A549 (cell line): Measurements from ENCODE around the gene EXOC1. TPM values are rescaled to one million over a fixed set of nuclear protein-coding genes. Genes with fewer than 3 reads are reported as not detected.

Experiments used
- ATAC-seq, 2 experiments: fragments of 200-7000 bp in 1 of 2; fragments of >200 bp in 1 of 2; cut with Nextera tagmentation in 1 of 2; cut with Tn5 transposase in 1 of 2; 3 replicates each; pipeline versions ENCODE4 v1.8.0 to v1.9.1; 2018 to 2020; ENCODE audit warnings: mild to moderate bottlenecking in 1 of 2, moderate library complexity in 1 of 2
- CTCF ChIA-PET: fragments of 300-600 bp; sonication (Branson Sonifier 250); formaldehyde crosslinking; extraction: SDS; loops from one replicate; lab custom pipeline; 2021; ENCODE audit warnings: antibody characterized with exemption, inconsistent platforms; lab: Yijun Ruan, JAX
- POLR2A ChIA-PET: fragments of 350-600 bp; formaldehyde crosslinking; extraction: SDS; loops from one replicate; lab custom pipeline; 2021; ENCODE audit warnings: antibody characterized with exemption, inconsistent platforms; lab: Yijun Ruan, JAX
- DNase-seq, 2 experiments: peaks; one replicate each; pipeline versions ENCODE4 v3.0.0 to v3.0.0-alpha.2; 2011 to 2016; ENCODE audit warnings: low read depth in 1 of 2, low spot score in 1 of 2
- FAIRE-seq: peaks from 2 replicates; lab custom pipeline; 2011; peaks lifted over from hg19 to GRCh38; lab: Jason Lieb, UNC
- H3K27ac ChIP-seq, 2 experiments: fragments of >200 bp; sonication (Bioruptor Twin); formaldehyde crosslinking; 3 replicates each; pipeline ENCODE4 v1.5.1; 2016 to 2017
- H3K4me1 ChIP-seq: fragments of >200 bp; sonication (Bioruptor Twin); formaldehyde crosslinking; 3 replicates; pipeline ENCODE4 v1.6.1; 2016
- H3K4me2 ChIP-seq: fragments of >200 bp; sonication (Bioruptor Twin); formaldehyde crosslinking; 3 replicates; pipeline ENCODE4 v1.6.1; 2016
- H3K4me3 ChIP-seq: fragments of >200 bp; sonication (Bioruptor Twin); formaldehyde crosslinking; 3 replicates; pipeline ENCODE4 v1.5.1; 2016
- H3K9me3 ChIP-seq: fragments of >200 bp; sonication (Bioruptor Twin); formaldehyde crosslinking; 3 replicates; pipeline ENCODE4 v1.6.1; 2016
- ATOH8 ChIP-seq: fragments of 250-450 bp; sonication (Bioruptor Pico); IDR thresholded peaks from 2 replicates; pipeline ENCODE4 v1.5.0; 2020; ENCODE audit warnings: low read depth, mild to moderate bottlenecking, moderate library complexity
- CHD4 ChIP-seq: fragments of 200-600 bp; sonication (generic); IDR thresholded peaks from 2 replicates; pipeline ENCODE4 v1.6.1; 2016; ENCODE audit warnings: antibody characterized with exemption, mild to moderate bottlenecking, borderline replicate concordance
- E2F6 ChIP-seq: IDR thresholded peaks from 2 replicates; pipeline ENCODE4 v1.6.1; 2012; ENCODE audit warnings: low read depth, borderline replicate concordance
- ELK1 ChIP-seq: fragments of 150-350 bp; IDR thresholded peaks from 2 replicates; pipeline ENCODE4 v1.6.1; 2014; ENCODE audit warnings: low read depth, mild to moderate bottlenecking, low read length
- FOSL2 ChIP-seq, 2 experiments: fragments of 450-650 bp in 1 of 2; fragments of >200 bp in 1 of 2; sonication (Bioruptor Twin) in 1 of 2; formaldehyde crosslinking; IDR thresholded peaks; 2 replicates each; pipeline versions ENCODE4 v1.5.0 to v1.6.1; 2016 to 2020; ENCODE audit warnings: mild to moderate bottlenecking in 1 of 2, moderate library complexity in 1 of 2
- FOXS1 ChIP-seq: fragments of 250-450 bp; sonication (Bioruptor Pico); IDR thresholded peaks from 2 replicates; pipeline ENCODE4 v1.5.0; 2020; ENCODE audit warnings: mild to moderate bottlenecking, moderate library complexity
- HDAC2 ChIP-seq: fragments of 200-600 bp; sonication (generic); IDR thresholded peaks from 2 replicates; pipeline ENCODE4 v1.6.1; 2016
- HES2 ChIP-seq: fragments of >200 bp; sonication (Bioruptor Twin); formaldehyde crosslinking; IDR thresholded peaks from 2 replicates; pipeline ENCODE4 v1.6.1; 2016
- HMGXB4 ChIP-seq: fragments of 250-450 bp; sonication (Bioruptor Pico); IDR thresholded peaks from 2 replicates; pipeline ENCODE4 v1.5.0; 2021; ENCODE audit warnings: mild to moderate bottlenecking, moderate library complexity, borderline replicate concordance
- HOXA7 ChIP-seq: fragments of 250-450 bp; sonication (Bioruptor Pico); IDR thresholded peaks from 2 replicates; pipeline ENCODE4 v1.5.0; 2020; ENCODE audit warnings: mild to moderate bottlenecking, moderate library complexity
- HOXB13 ChIP-seq: fragments of 250-450 bp; sonication (Bioruptor Pico); IDR thresholded peaks from 2 replicates; pipeline ENCODE4 v1.5.0; 2020; ENCODE audit warnings: low read depth, mild to moderate bottlenecking, moderate library complexity
- JUNB ChIP-seq: fragments of >200 bp; sonication (Bioruptor Twin); formaldehyde crosslinking; IDR thresholded peaks from 2 replicates; pipeline ENCODE4 v1.6.1; 2016
- MAFK ChIP-seq: fragments of 450-650 bp; IDR thresholded peaks from 2 replicates; pipeline ENCODE4 v1.6.1; 2014; ENCODE audit not compliant: partially characterized antibody
- MAX ChIP-seq: IDR thresholded peaks from 2 replicates; pipeline ENCODE4 v1.6.1; 2012
- MAZ ChIP-seq: fragments of 150-350 bp; IDR thresholded peaks from 2 replicates; pipeline ENCODE4 v1.6.1; 2014; ENCODE audit warnings: antibody characterized with exemption, low read depth, low read length, borderline replicate concordance
- MYC ChIP-seq: IDR thresholded peaks from 2 replicates; pipeline ENCODE4 v1.6.1; 2012; ENCODE audit warnings: mild to moderate bottlenecking, inconsistent platforms, low read length, improper control_type of control experiment, borderline replicate concordance
- NFE2L2 ChIP-seq: fragments of 150-350 bp; conservative IDR thresholded peaks from 2 replicates; pipeline ENCODE4 v1.6.1; 2014; ENCODE audit warnings: low read length
- NPAS2 ChIP-seq: fragments of 250-450 bp; sonication (Bioruptor Pico); IDR thresholded peaks from 2 replicates; pipeline ENCODE4 v1.8.0; 2022; ENCODE audit warnings: mild to moderate bottlenecking, moderate library complexity, borderline replicate concordance
- PBX3 ChIP-seq: IDR thresholded peaks from 2 replicates; pipeline ENCODE4 v1.6.1; 2012
- RCOR1 ChIP-seq: fragments of 150-350 bp; IDR thresholded peaks from 2 replicates; pipeline ENCODE4 v1.6.1; 2014; ENCODE audit warnings: antibody characterized with exemption, low read length, low read depth
- REST ChIP-seq: fragments of 200-600 bp; sonication (generic); IDR thresholded peaks from 2 replicates; pipeline ENCODE4 v1.6.1; 2016; ENCODE audit warnings: antibody characterized with exemption, mild to moderate bottlenecking, moderate library complexity
- RFX5 ChIP-seq: fragments of 450-650 bp; IDR thresholded peaks from 2 replicates; pipeline ENCODE4 v1.7.1; 2014; ENCODE audit warnings: antibody characterized with exemption, mild to moderate bottlenecking, moderate library complexity
- RNF2 ChIP-seq: fragments of 200-600 bp; sonication (generic); IDR thresholded peaks from 2 replicates; pipeline ENCODE4 v1.6.1; 2016; ENCODE audit warnings: low read depth, mild to moderate bottlenecking, antibody characterized with exemption, moderate library complexity, borderline replicate concordance
- SREBF2 ChIP-seq: fragments of 450-650 bp; IDR thresholded peaks from 2 replicates; pipeline ENCODE4 v1.6.1; 2014; ENCODE audit warnings: mild to moderate bottlenecking, moderate library complexity
- TFCP2L1 ChIP-seq: fragments of 250-450 bp; sonication (Bioruptor Pico); IDR thresholded peaks from 2 replicates; pipeline ENCODE4 v1.5.0; 2021; ENCODE audit warnings: mild to moderate bottlenecking
- TP53 ChIP-seq: fragments of 250-450 bp; sonication (Bioruptor Pico); IDR thresholded peaks from 2 replicates; pipeline ENCODE4 v1.5.0; 2021; ENCODE audit warnings: mild to moderate bottlenecking, moderate library complexity
- ZFP36 ChIP-seq: fragments of 450-650 bp; IDR thresholded peaks from 2 replicates; pipeline ENCODE4 v1.6.1; 2014; ENCODE audit warnings: borderline replicate concordance; ENCODE audit not compliant: partially characterized antibody
- ZNF302 ChIP-seq: fragments of 250-450 bp; sonication (Bioruptor Pico); IDR thresholded peaks from 2 replicates; pipeline ENCODE4 v1.9.0; 2021; ENCODE audit warnings: inconsistent platforms, mild to moderate bottlenecking, moderate library complexity
- WGBS: methylation state at CpG from one replicate; pipeline ENCODE4 v1.1.6; 2017; ENCODE audit errors: missing lambda C conversion rate; 5-methylcytosine and 5-hydroxymethylcytosine counted together
- polyA plus RNA-seq, 4 experiments: library from polyadenylated mRNA; depleted of rRNA in 3 of 4; stranded (reverse); fragments of >200 nt; fragmentation: RNase III in 1 of 4; extraction: RNeasy Plus Mini Kit Qiagen cat#74134 plus additional on column Dnase treatment in 1 of 4; gene quantifications; 2 replicates in 3 of 4; 3 replicates in 1 of 4; pipeline ENCODE4 v1.2.3, GENCODE V29; 2011 to 2017

EXOC1 gene
- polyA plus RNA-seq, 2 of the 4 experiments (the other 2 are of a cell fraction): 12.8 to 22.4 TPM

GRCh38 chr4:55948726-55949481, 95.5 kb downstream of the EXOC1 start, which contains the start of gene CEP135 (continued):
- TF ChIP-seq HMGXB4 (CRISPR knock-in tag): no peak; the same call in 1 of the 2 replicates
- TF ChIP-seq HES2: no peak
- TF ChIP-seq MAFK: no peak
- no peak for TF ChIP-seq HDAC2
- TF ChIP-seq MYC: peak; percentile 66; the same call in 1 of the 2 replicates
- no peak for TF ChIP-seq ATOH8 (CRISPR knock-in tag)
- no peak for TF ChIP-seq RFX5
- TF ChIP-seq SREBF2: no peak
- no peak for TF ChIP-seq ZFP36
- TF ChIP-seq MAX: peak; percentile 65
- TF ChIP-seq TFCP2L1: no peak
- TF ChIP-seq NPAS2 (CRISPR knock-in tag): no peak
- TF ChIP-seq E2F6: no peak
- no peak for TF ChIP-seq PBX3
- no peak for TF ChIP-seq HOXB13 (CRISPR knock-in tag)
- TF ChIP-seq ELK1: no peak
- no peak for TF ChIP-seq FOSL2 (IDR thresholded peaks at IDR 0.05)
- no peak for TF ChIP-seq FOSL2 (CRISPR knock-in tag; IDR thresholded peaks at IDR 0.05)
- TF ChIP-seq RCOR1: no peak
- TF ChIP-seq RNF2: no peak

GRCh38 chr4:55949482-55949802, 96.0 kb downstream of the EXOC1 start:
- Histone ChIP-seq H3K4me2 (peak overlapping the region; percentile 95), H3K4me3 (peak overlapping the region; percentile 84), H3K9me3 (no peaks in the 10 kb centered on the region), H3K27ac (peak overlapping the region; percentile 94 to 99), H3K4me1 (peaks cover 17% of the 10 kb centered on the region)
- WGBS: 2% methylated on average over 3 of the region's 3 CpGs
- DNase-seq (no peak), FAIRE-seq (no peak), ATAC-seq (no peak)
- ChIA-PET CTCF (interaction anchor here (0.6 to 2.7 kb wide), 22 partner anchors 9 to 361 kb away, joined by 3 to 24 read pairs (median 6); partner anchors contain the start of gene EXOC1), POLR2A (interaction anchor here (0.6 to 1.6 kb wide), 10 partner anchors 9 to 488 kb away, joined by 3 to 11 read pairs (median 4); partner anchors contain the start of gene AASDH)
- no peak for TF ChIP-seq MAZ
- no peak for TF ChIP-seq ZNF302 (CRISPR knock-in tag)
- no peak for TF ChIP-seq MYC
- TF ChIP-seq TP53 (CRISPR knock-in tag): no peak
- TF ChIP-seq REST: no peak
- TF ChIP-seq HOXA7 (CRISPR knock-in tag): no peak
- TF ChIP-seq ZFP36: no peak
- no peak for TF ChIP-seq NFE2L2
- TF ChIP-seq JUNB: no peak
- TF ChIP-seq MAFK: no peak
- no peak for TF ChIP-seq FOXS1 (CRISPR knock-in tag)
- TF ChIP-seq CHD4: no peak
